ENCODE data around the gene TUG1.

- TF ChIP-seq CTCF (IDR thresholded peaks at IDR 0.05) (peak in 4 of 6 experiments; percentile 41 to 77 (median 60)), POLR2A (IDR thresholded peaks at IDR 0.05) (no peak)
Observed at GRCh38 chr22:30947816-30948454, 21.1 kb upstream of the TUG1 start.
